H9 (cell line): Measurements from ENCODE around the gene TRAPPC13. TPM values are rescaled to one million over a fixed set of nuclear protein-coding genes. Genes with fewer than 3 reads are reported as not detected.

Experiments
- DNase-seq: peaks from one replicate; pipeline ENCODE4 v3.0.0-alpha.2; 2017
- H2AFZ ChIP-seq: one replicate; pipeline ENCODE4 v1.6.1; 2013; ENCODE audit warnings: mild to moderate bottlenecking, low read length, control low read depth, moderate library complexity
- H2AK5ac ChIP-seq: 2 replicates; pipeline ENCODE4 v1.6.1; 2013; ENCODE audit warnings: low read length, control low read depth, mixed read lengths; ENCODE audit not compliant: insufficient read length
- H2BK120ac ChIP-seq: one replicate; pipeline ENCODE4 v1.6.1; 2013; ENCODE audit warnings: low read depth, mild to moderate bottlenecking, low read length, control low read depth, inconsistent platforms; ENCODE audit not compliant: poor library complexity, severe bottlenecking
- H2BK12ac ChIP-seq: 2 replicates; pipeline ENCODE4 v1.6.1; 2013; ENCODE audit warnings: low read length, control low read depth, mixed read lengths, low read depth; ENCODE audit not compliant: insufficient read length
- H2BK15ac ChIP-seq: 2 replicates; pipeline ENCODE4 v1.6.1; 2013; ENCODE audit warnings: low read depth, low read length, control low read depth
- H2BK20ac ChIP-seq: one replicate; pipeline ENCODE4 v1.6.1; 2013; ENCODE audit warnings: low read depth, mild to moderate bottlenecking, low read length, control low read depth, inconsistent platforms; ENCODE audit not compliant: poor library complexity, severe bottlenecking
- H2BK5ac ChIP-seq: 2 replicates; pipeline ENCODE4 v1.6.1; 2013; ENCODE audit warnings: low read length, control low read depth, mixed read lengths; ENCODE audit not compliant: insufficient read length
- H3K14ac ChIP-seq: 2 replicates; pipeline ENCODE4 v1.6.1; 2013; ENCODE audit warnings: low read length, control low read depth; ENCODE audit not compliant: insufficient read depth
- H3K18ac ChIP-seq: 2 replicates; pipeline ENCODE4 v1.6.1; 2013; ENCODE audit warnings: low read depth, mild to moderate bottlenecking, mixed read lengths, low read length, control low read depth; ENCODE audit not compliant: insufficient read length
- H3K23ac ChIP-seq: 2 replicates; pipeline ENCODE4 v1.6.1; 2013; ENCODE audit warnings: low read length, control low read depth, mixed read lengths, low read depth; ENCODE audit not compliant: insufficient read length
- H3K23me2 ChIP-seq: 2 replicates; pipeline ENCODE4 v1.6.1; 2013; ENCODE audit warnings: low read depth, mild to moderate bottlenecking, mixed read lengths, low read length, control low read depth; ENCODE audit not compliant: insufficient read length, poor library complexity, severe bottlenecking
- H3K27ac ChIP-seq: 2 replicates; pipeline ENCODE4 v1.5.1; 2013; ENCODE audit warnings: low read length, control low read depth, mixed read lengths, low read depth; ENCODE audit not compliant: insufficient read length
- H3K27me3 ChIP-seq: 2 replicates; pipeline ENCODE4 v1.6.1; 2013; ENCODE audit warnings: low read length, control low read depth, inconsistent platforms; ENCODE audit not compliant: insufficient read depth
- H3K4ac ChIP-seq: 2 replicates; pipeline ENCODE4 v1.6.1; 2013; ENCODE audit warnings: low read depth, mild to moderate bottlenecking, control low read depth, inconsistent platforms, low read length, moderate library complexity
- H3K4me1 ChIP-seq: 2 replicates; pipeline ENCODE4 v1.6.1; 2013; ENCODE audit warnings: low read length, control low read depth, inconsistent platforms; ENCODE audit not compliant: insufficient read depth
- H3K4me2 ChIP-seq: 2 replicates; pipeline ENCODE4 v1.6.1; 2013; ENCODE audit warnings: low read length, control low read depth, mixed read lengths; ENCODE audit not compliant: insufficient read length, insufficient read depth
- H3K56ac ChIP-seq: 2 replicates; pipeline ENCODE4 v1.6.1; 2013; ENCODE audit warnings: low read depth, mild to moderate bottlenecking, mixed read lengths, low read length, control low read depth; ENCODE audit not compliant: insufficient read length
- H3K79me1 ChIP-seq: 2 replicates; pipeline ENCODE4 v1.6.1; 2013; ENCODE audit warnings: low read depth, mild to moderate bottlenecking, moderate library complexity, low read length, control low read depth, inconsistent platforms; ENCODE audit not compliant: insufficient read depth, poor library complexity, severe bottlenecking
- H3K79me2 ChIP-seq: 2 replicates; pipeline ENCODE4 v1.6.1; 2013; ENCODE audit warnings: low read length, control low read depth, inconsistent platforms; ENCODE audit not compliant: insufficient read depth
- H3K9ac ChIP-seq: 2 replicates; pipeline ENCODE4 v1.6.1; 2013; ENCODE audit warnings: low read length, control low read depth, mixed read lengths; ENCODE audit not compliant: insufficient read length; ENCODE audit errors: extremely low read depth
- H3K9me3 ChIP-seq: one replicate; pipeline ENCODE4 v1.6.1; 2013; ENCODE audit warnings: low read depth, low read length, inconsistent platforms; ENCODE audit not compliant: control insufficient read depth
- H3T11ph ChIP-seq: one replicate; pipeline ENCODE4 v1.6.1; 2013; ENCODE audit warnings: mild to moderate bottlenecking, low read length, control low read depth, inconsistent platforms
- H4K20me1 ChIP-seq: one replicate; pipeline ENCODE4 v1.6.1; 2013; ENCODE audit not compliant: control insufficient read depth, insufficient read length, insufficient read depth
- H4K5ac ChIP-seq: 2 replicates; pipeline ENCODE4 v1.6.1; 2013; ENCODE audit warnings: low read depth, mild to moderate bottlenecking, mixed read lengths, low read length, control low read depth; ENCODE audit not compliant: insufficient read length
- H4K8ac ChIP-seq: replicated peaks from 2 replicates; pipeline ENCODE4 v1.6.1; 2013; ENCODE audit warnings: low read length, control low read depth, mixed read lengths, low read depth; ENCODE audit not compliant: insufficient read length
- H4K91ac ChIP-seq: 2 replicates; pipeline ENCODE4 v1.6.1; 2013; ENCODE audit warnings: low read depth, mild to moderate bottlenecking, moderate library complexity, mixed read lengths, low read length, control low read depth; ENCODE audit not compliant: insufficient read length
- H3K27ac Mint-ChIP-seq, 3 experiments: 2 replicates in 2 of 3; 3 replicates in 1 of 3; pipeline ENCODE4 v1.8.0; 2020 to 2021; ENCODE audit warnings: mixed read lengths in 3 of 3, mild to moderate bottlenecking in 1 of 3, moderate library complexity in 1 of 3
- H3K27me3 Mint-ChIP-seq: 2 replicates; pipeline ENCODE4 v1.8.0; 2021; ENCODE audit warnings: low read depth, mild to moderate bottlenecking, moderate library complexity, mixed read lengths
- H3K36me3 Mint-ChIP-seq, 3 experiments: 2 replicates in 2 of 3; 3 replicates in 1 of 3; pipeline ENCODE4 v1.8.0; 2020 to 2021; ENCODE audit warnings: low read depth in 3 of 3, mixed read lengths in 3 of 3; ENCODE audit not compliant: insufficient read depth in 1 of 3
- H3K4me1 Mint-ChIP-seq, 2 experiments: 2 replicates each; pipeline ENCODE4 v1.8.0; 2020; ENCODE audit warnings: mixed read lengths in 2 of 2
- H3K4me3 Mint-ChIP-seq, 2 experiments: 2 replicates in 1 of 2; 3 replicates in 1 of 2; pipeline ENCODE4 v1.8.0; 2020 to 2021; ENCODE audit warnings: mild to moderate bottlenecking in 2 of 2, mixed read lengths in 2 of 2, moderate library complexity in 1 of 2
- H3K9me3 Mint-ChIP-seq, 2 experiments: 2 replicates in 1 of 2; 3 replicates in 1 of 2; pipeline ENCODE4 v1.8.0; 2020; ENCODE audit warnings: mild to moderate bottlenecking in 2 of 2, mixed read lengths in 2 of 2, moderate library complexity in 1 of 2
- WGBS: extraction: QIAGEN DNeasy Blood & Tissue Kit; methylation state at CpG from one replicate; pipeline ENCODE4 v1.1.7; 2013; ENCODE audit warnings: missing lambda C conversion rate, low lambda C conversion rate, mixed read lengths; ENCODE audit not compliant: insufficient read length; ENCODE audit errors: extremely low coverage; 5-methylcytosine and 5-hydroxymethylcytosine counted together
- total RNA-seq: library from RNA; stranded (reverse); gene quantifications from 2 replicates; pipeline ENCODE4 v1.2.1, GENCODE V29; 2021
- TF ChIP-seq, protein P1 (sequence below): fragments of 200-600 bp; sonication (generic); conservative IDR thresholded peaks from 3 replicates; pipeline ENCODE4 v1.8.0; 2021; ENCODE audit warnings: antibody characterized with exemption, mild to moderate bottlenecking

Gene TRAPPC13
- total RNA-seq, 1 experiment from 2014 or later, result 16.7 TPM

GRCh38 chr5:65702036-65702435 lies 77.2 kb downstream of the TRAPPC13 start:
- H3K4me3 Mint-ChIP-seq, result no peak overlapping the region

More at GRCh38 chr5:65702036-65702435, 77.2 kb downstream of the TRAPPC13 start:
- H3K9ac ChIP-seq, result no peak overlapping the region
- no peak overlapping the region for H2BK120ac ChIP-seq
- no peaks in the 10 kb centered on the region for H3K9me3 ChIP-seq
- H3K14ac ChIP-seq, result no peak overlapping the region
- DNase-seq, result no peak
- H3K79me2 ChIP-seq, result no peaks in the 10 kb centered on the region
- no peak overlapping the region for H2BK12ac ChIP-seq
- H3K27ac Mint-ChIP-seq, result no peak overlapping the region
- no peaks in the 10 kb centered on the region for H3K27me3 Mint-ChIP-seq
- H3K4me1 Mint-ChIP-seq, result no peaks in the 10 kb centered on the region
- no peak overlapping the region for H3K18ac ChIP-seq
- H3K56ac ChIP-seq, result no peak overlapping the region
- no peak overlapping the region for H2BK15ac ChIP-seq
- no peak overlapping the region for H2AK5ac ChIP-seq
- no peaks in the 10 kb centered on the region for H3K23me2 ChIP-seq
- no peak overlapping the region for H2AFZ ChIP-seq
- H3K36me3 Mint-ChIP-seq, result peaks cover 2 to 51% (median 22%) of the 10 kb centered on the region in 3 experiments; a peak in 6 of 7 replicates
- H3K27ac ChIP-seq, result no peak overlapping the region
- H3K4ac ChIP-seq, result no peak overlapping the region
- H3K23ac ChIP-seq, result no peak overlapping the region
- H3K4me1 ChIP-seq, result no peaks in the 10 kb centered on the region
- no peak overlapping the region for H4K91ac ChIP-seq
- no CpG with 5 or more reads among the region's 3 CpGs for WGBS
- TF ChIP-seq, protein P1, sequence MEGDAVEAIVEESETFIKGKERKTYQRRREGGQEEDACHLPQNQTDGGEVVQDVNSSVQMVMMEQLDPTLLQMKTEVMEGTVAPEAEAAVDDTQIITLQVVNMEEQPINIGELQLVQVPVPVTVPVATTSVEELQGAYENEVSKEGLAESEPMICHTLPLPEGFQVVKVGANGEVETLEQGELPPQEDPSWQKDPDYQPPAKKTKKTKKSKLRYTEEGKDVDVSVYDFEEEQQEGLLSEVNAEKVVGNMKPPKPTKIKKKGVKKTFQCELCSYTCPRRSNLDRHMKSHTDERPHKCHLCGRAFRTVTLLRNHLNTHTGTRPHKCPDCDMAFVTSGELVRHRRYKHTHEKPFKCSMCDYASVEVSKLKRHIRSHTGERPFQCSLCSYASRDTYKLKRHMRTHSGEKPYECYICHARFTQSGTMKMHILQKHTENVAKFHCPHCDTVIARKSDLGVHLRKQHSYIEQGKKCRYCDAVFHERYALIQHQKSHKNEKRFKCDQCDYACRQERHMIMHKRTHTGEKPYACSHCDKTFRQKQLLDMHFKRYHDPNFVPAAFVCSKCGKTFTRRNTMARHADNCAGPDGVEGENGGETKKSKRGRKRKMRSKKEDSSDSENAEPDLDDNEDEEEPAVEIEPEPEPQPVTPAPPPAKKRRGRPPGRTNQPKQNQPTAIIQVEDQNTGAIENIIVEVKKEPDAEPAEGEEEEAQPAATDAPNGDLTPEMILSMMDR, result no peak
- H4K5ac ChIP-seq, result no peak overlapping the region
- H3T11ph ChIP-seq, result no peak overlapping the region
- H2BK5ac ChIP-seq, result no peak overlapping the region
- no peaks in the 10 kb centered on the region for H3K9me3 Mint-ChIP-seq
- no peaks in the 10 kb centered on the region for H3K79me1 ChIP-seq
- no peak overlapping the region for H2BK20ac ChIP-seq
- no peaks in the 10 kb centered on the region for H3K27me3 ChIP-seq
- no peak overlapping the region for H3K4me2 ChIP-seq
- no peaks in the 10 kb centered on the region for H4K20me1 ChIP-seq
- H4K8ac ChIP-seq, result no peak overlapping the region
